HT-29 (cell line): ENCODE data around the gene GAL. TPM values are rescaled to one million over a fixed set of nuclear protein-coding genes. Genes with fewer than 3 reads are reported as not detected.
"Not testable (repeated sequence)": the region's sequence is repeated elsewhere in the genome, so short reads cannot be mapped to it uniquely, and the experiment has no call there.

Experiments
- DNase-seq: peaks from one replicate; pipeline ENCODE4 v3.0.0-alpha.2; 2015; ENCODE audit warnings: low spot score
- total RNA-seq: library from RNA; depleted of rRNA; stranded (reverse); fragments of >200 nt; shearing (Covaris generic); gene quantifications from 2 replicates; pipeline ENCODE4 v1.2.3, GENCODE V29; 2014; rRNA removed

The GAL gene, protein sequence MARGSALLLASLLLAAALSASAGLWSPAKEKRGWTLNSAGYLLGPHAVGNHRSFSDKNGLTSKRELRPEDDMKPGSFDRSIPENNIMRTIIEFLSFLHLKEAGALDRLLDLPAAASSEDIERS
- total RNA-seq, result not detected in 2 replicates

DNA sequence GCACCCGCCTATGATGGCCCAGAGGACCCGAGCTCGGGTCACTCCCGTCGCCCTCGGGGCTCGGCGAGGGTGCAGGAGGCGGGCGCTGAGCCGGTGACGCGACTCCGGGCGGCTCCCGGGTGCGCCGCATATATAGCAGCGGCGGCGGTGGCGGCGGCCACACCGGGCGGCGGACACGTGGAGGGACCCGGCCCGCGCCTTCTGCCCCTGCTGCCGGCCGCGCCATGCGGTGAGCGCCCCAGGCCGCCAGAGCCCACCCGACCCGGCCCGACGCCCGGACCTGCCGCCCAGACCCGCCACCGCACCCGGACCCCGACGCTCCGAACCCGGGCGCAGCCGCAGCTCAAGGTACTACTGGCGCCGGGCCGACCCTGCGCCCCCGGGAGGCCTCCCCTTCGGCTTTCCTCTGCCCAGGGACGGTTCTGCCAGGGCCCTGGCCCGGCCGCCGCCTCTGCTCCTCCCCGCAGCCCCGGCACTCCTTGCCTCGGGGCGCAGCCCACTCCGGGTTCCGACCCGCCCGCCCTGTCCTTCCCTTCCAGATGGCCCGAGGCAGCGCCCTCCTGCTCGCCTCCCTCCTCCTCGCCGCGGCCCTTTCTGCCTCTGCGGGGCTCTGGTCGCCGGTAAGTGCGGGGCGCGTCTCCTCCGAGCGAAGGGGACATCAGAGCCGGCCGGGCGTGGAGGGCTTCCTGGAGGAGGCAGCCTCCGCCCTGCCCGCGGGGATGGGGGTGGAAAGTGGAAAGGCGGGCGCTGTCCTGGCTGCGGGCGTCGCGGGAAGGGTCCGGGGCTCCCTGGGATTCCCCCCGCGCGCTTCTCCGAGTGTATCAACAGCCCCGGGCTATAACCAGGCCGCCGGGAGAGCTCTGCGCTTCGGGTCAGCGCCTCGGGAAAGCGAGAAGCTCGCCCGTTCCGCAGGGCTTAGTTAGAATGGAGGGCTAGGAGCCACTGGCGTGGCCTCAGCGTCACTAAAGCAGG is at the start of gene GAL:
Gene GAL, plus strand, starts transcription at position 160 of the 972 bp plus-strand sequence. Its CDS starts 380 bp downstream, at position 540.
- no peak for DNase-seq

DNA sequence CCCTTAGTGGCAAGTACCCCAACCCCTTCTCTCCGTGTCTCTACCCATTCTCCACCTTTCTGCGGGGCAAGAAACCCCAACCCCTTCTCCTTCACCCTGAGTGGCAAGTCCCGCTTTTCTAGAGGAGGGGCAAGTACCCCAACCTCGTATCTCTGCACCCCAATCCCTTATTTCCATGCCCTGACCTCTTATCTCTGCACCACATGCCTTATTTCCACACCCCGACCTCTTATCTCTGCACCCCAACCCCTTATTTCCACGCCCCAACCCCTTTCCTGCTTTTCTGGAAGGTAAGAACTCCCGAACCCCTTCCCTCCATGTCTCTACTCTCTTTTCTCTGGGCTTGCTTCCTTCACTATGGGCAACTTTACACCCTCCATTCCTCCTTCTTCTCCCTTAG is 49.7 kb upstream of the GAL start:
- not testable (repeated sequence) for DNase-seq

DNA sequence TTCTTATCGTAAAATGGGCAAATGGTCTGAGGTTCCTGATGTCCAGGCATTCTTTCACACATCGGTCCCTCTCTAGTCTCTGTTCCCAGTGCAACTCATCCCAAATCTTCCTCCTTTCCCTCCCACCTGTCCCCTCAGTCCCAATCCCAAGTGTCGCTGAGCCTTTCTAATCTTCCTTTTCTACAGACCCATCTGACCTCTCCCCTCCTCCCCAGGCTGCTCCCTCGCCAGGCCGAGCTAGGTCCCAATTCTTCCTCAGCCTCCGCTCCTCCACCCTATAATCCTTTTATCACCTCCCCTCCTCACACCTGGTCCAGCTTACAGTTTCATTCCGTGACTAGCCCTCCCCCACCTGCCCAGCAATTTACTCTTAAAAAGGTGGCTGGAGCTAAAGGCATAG is 49.2 kb upstream of the GAL start:
- not testable (repeated sequence) for DNase-seq

DNA sequence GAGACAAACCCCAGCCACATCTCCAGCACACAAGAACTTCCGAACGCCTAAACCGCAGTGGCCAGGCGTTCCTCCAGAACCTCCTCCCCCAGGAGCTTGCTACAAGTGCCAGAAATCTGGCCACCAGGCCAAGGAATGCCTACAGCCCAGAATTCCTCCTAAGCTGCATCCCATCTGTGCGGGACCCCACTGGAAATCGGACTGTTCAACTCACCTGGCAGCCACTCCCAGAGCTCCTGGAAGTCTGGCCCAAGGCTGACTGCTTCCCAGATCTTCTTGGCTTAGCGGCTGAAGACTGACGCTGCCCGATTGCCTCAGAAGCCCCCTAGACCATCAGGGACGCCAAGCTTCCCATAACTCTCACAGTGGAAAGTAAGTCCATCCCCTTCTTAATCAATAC is 48.5 kb upstream of the GAL start:
- DNase-seq, result not testable (repeated sequence)

DNA sequence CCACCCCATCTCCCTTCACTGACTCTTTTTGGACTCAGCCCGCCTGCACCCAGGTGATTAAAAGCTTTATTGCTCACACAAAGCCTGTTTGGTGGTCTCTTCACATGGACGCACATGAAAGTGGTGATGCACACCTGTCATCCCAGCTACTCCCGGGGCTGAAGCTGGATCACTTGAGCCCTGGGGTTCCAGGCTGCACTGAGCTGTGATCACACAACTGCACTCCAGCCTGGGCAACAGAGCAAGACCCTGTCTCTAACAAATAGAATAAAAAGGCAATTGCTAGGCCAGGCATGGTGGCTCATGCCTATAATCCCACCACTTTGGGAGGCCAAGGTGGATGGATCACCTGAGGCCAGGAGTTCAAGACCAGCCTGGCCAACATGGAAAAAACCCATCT is 45.0 kb upstream of the GAL start:
- DNase-seq, result not testable (repeated sequence)

DNA sequence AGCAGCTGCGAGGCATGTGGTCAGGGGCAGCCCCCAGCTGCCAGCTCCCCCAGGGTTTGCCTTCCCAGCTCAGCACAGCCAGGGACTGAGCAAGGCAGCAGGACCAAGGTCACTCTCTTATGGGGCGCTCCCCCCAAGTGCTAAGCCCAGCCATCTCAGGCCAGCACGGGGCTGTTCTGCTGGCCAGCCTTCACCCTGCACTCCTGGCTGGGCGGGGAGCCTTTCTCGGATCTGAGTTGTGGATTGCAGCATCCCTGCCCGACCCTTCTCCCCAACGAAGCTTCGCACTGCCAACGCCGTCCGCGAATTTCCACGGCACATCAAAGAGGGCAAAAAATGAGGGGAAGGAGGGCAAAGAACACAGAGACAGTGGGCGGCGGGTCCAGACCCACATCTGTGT is 42.5 kb upstream of the GAL start:
- DNase-seq, result no peak

DNA sequence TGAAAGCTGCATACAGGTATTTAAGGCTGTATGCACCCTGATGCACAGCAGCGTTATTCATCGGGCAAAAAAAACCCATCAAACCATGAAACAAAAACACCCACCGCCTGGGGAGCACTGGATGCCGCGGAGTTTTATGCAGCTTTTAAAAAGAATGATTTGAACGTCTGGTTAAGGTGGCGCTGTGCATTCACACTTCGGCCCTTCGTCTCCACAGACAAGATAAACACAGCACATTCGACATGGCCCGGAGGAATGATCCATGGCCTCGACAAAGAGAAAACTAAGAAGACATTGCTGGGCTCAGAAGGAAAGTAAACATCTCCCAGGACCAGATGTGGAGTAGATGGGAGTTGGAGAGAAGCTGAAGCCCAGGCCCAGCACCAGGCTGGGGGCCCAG is 40.8 kb upstream of the GAL start:
- DNase-seq, result no peak

DNA sequence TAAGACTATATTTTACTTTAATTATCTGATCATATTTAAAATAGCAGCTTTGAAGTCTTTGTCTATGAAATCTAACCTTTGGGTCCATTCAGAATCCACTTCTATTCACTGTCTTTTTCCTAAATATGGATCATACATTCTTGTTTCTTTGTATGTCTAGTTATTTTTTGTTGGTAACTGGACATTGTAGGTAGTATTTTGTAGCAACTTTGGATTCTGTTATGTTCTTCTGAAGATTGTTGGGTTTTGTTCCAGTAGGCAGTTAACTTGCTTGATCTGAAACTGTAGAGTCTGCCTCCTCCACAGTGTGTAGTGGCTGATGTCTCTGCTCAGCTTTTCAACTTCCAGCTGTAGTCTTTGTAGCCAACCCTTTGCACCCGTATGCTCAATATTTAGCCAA is 37.5 kb upstream of the GAL start:
- no peak for DNase-seq

DNA sequence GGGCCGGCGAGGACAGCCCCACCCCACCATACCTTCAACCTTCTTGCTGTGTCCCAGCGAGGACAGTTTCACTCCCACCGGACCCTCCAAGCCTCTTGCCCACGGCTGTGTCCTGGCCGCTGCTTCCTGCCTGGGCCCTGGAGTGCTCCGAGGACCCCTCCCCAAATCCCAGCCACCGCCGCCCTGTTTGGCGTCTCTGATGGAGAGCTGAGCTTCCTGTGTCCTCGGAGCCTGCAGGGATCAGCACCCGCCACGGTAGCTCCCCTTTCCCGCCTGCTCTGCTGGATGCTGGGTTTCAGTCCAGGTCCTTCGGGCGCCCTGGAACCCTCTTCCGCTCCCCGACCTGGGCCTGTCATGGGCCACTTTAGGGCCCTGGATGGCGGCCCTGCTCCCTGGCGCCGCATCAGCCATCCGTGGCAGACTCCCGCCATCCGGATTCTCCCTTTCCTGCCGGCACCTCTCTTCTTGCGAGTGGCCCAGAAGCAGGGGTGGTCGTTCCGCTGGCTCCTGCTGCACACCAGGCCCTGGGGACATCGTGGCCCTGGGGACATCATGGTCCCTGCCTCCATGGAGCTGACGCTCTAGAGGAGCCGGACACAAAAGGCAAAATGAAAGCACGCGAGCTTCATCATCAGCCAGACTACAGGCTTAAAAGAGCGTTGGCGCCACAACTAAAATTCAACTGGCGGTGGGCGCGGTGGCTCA is 34.3 kb upstream of the GAL start:
- DNase-seq, result no peak

DNA sequence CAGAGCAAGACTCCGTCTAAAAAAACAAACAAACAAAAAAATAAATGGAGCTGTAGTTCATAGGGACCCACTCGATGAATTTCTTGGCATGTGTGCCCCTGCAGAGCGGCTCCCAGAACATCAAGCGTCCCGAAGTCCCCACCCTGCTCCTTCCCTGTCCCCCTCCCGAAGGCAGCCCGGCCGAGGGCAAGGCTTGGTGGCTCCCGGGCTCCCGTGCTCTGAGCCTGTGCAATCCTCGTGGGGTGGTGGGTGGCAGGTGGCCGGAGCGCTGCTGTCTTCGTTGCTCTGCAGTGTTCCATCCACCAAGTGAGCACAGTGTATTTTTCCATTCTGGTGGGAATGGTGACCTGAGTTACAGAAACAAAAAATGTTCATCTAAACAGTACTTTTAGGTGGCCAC is 33.5 kb upstream of the GAL start:
- no peak for DNase-seq

DNA sequence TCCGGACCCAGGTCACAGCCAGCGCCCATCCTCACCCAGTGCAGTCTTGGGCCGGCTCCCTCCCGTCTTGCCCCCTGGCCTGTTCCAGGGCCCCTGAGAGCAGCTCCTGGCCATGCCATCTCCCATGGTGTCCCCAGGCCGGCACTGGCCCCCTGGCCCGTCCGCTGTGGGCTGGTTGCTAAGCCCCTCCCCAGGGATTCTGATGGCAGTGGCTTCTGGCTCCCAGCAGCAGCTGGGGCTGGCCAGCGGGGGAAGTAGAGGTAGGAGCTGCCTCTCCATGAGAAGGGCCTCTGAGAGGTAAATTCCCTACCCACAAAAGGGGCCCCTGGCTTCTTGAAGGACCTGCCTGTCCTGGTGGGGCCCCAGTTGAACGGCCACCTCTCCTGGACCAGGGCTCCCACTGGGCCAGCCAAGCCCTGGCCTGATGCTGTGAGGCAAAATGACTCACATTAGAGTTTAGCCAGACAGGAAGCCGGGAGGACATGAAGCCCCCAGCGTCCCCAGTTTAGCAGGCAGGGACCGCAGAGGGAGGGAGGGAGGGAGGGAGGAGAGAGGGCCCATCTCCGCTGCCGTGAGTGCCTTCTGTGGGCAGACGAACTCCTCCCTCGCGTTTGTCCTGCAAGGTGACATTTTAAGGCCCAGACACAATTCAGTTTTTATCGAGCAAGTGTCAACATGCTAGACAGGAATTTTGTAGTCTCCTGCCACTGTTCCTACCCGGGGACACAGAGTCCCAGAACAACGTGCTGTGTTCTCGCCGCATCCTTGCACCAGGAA is 32.9 kb upstream of the GAL start:
- DNase-seq, result no peak

DNA sequence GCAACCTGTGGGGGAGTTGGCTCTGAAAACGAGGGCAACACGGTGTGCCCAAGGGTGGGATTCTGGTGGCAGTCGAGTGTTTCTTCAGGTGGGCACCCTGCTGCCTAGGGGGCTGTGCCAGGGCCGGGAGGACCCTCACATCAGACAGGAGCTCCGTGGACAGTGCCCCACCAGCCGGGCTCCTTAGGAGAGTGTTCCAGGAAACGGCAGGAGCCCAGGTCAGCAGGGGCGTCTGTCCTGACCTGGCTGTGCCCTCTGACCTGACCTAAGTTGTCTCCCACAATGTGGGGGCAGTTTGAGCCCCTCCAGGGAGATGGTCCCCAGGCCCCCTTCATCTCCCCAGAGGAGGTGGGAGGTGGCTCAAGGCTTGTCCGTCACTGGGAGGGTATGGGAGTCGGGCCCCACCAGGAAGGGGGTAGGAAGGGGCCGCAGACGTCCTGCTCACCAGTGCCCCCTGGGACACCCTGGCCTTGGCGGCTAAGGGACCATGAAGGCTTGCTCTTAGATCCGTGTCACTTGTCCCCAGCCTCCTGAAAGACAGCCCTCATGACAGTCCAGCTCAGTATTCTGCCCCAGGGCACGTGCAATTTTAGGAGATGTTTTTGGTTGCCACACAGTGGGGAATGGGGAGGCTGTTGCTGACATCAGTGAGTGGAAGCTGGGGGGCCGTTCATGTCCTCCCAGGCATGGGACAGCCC is 32.2 kb upstream of the GAL start:
- DNase-seq, result no peak

DNA sequence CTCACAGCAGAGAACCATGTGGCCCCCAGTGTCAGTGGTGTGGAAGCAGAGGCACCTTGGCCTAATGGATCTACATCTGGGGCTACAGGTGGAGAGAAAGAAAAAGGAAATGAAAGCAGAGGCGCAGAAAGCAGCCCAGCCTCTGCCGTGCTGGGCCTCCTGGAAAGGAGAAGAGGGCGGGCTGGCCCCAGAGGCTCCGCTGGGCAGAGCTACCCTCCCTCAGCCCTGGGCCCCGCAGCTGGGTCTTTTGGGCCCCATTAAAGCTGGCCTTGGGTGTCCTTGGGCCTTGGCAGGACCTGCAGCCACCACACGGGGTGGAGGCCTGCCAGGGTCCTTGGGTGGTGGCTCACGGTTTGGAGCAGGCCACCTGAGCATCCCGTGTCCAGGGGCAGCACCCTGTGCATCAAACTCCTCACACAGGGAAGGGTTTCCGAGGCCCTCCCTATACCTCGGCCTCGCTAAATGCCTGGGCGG is 31.6 kb upstream of the GAL start:
- no peak for DNase-seq

DNA sequence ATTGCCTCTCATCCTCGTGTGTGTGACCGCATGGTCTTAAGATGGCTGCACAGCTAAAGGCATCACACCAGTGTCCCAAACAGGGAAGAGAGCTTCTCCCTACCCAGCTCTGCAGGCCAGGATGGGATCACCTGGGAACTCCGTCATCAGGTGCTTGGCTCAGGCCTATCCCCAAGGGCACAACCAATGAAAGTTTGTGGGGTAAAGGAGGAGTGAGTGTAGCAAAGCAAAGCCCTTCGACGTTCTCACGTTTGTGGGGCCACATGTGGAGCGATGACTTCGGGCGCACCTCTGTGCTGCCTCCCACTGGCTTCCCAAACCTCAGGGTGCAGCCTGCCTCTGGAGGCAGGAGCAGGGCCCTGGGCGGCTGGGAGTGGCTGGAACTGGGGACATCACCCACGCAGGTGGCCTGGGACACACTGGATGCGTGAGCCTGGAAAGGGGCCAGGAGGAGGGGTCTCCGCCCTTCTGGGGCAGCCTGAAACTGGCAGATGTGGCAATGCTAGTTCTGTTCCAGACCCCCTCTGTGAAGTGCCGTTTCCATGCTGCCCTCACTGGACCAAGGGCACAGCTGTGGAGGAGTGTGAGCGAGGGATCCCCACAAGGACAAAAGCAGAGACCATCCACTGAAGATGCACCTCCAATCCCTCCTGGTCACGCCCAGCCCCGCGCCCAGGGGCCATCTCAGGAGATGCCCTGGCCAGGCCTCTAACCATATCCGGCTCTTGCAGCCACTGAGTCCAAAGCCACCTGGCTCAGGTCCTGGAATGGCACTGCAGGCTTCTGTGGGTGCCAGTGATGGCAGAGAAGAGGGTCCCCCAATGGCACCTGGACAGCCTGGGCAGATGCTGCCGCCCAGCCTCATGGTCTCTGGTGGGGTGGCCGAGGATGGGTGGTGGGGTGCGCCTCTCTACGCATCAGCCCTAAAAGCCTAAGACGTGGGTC is 30.6 kb upstream of the GAL start:
- DNase-seq, result no peak

DNA sequence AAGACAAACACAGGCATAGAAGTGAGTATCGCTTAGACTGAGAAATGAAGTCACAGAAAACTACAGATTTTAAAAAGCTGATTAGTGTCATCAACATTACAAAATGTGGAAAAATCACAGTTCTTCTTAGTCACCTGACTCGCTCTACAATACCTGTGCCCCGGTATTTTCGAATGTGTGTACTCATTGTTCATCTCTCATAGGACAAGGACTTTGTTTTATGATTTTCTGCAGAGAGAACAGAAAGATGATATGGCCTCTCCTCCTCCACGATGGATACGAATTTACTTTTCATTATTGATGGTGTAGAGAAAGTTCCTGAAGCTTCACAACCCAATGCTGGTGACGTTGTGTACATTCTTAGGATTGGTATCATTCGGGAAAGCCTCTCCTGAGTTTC is 29.4 kb upstream of the GAL start:
- DNase-seq, result no peak

DNA sequence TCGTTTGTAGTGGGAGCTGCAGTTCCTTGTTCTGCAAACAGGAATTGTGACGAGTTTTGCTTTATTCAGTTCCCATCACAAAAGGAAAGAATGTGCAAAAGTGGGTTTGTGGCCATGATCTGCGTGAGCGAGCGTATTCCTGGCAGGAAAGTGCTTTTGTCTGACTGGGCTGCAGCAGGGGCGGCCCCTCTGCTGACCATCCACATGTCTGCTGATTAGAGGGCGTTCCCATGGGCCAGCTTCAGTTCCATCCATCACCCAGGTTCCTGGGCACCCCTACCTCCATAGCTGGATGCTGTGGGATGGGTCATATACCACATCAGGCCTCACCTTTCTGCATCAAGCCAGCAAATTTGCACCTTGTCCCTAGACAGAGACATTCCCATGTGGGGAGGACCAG is 28.9 kb upstream of the GAL start:
- no peak for DNase-seq

DNA sequence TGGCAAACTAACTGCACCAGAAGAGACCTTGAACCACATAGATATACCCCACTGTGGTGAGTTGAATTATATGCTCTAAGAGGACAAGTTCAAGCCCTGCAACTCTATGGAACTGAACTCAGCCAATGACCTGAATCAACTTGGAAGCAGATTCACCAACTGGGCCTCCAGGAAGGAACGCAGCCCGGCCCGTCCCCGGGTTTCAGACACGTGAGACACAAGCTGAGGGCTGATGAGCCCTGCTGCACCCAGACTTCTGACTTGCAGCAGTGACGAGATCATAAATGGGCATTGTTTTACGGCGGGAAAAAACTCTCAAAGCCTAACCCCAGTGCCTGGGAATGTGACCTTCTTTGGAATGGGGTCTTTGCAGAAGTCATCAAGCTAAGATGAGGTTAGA is 28.5 kb upstream of the GAL start:
- no peak for DNase-seq

DNA sequence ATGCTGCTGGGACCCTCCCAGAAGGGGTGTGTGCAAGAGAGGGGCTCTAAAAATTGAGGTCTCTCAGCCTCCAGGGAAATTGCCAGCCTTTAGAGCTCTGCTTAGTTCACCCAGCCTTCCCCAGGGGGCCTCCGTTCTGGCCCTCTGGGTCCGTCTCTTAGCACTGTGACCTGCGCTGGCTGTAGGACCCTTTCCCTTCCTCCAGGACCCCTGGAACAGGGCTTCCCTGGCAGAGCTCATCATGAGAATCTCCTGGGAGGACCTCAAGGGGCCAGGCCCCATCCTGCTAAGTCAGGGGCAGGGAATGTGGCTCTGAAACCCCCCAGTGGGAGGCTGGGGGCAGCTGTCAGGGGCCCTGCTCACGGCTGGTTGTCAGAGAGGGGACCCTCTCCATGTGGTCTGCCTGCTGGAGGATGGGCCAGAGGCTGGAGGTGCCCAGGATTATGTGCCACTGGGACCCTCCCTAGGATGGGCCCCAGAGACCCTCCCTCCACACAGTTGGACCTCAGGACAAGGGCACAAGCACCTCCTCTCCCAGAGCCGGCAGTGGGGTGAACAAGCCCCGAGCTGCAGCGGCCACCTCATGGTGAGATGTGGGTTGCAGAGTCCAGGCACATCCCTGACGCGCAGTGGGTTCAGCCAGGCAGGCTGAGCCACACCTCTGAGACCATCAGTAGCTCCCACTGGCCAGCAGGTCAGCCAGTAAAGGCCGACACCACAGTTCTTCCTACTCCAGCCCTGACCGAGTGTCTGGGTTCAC is 27.1 kb upstream of the GAL start:
- no peak for DNase-seq

DNA sequence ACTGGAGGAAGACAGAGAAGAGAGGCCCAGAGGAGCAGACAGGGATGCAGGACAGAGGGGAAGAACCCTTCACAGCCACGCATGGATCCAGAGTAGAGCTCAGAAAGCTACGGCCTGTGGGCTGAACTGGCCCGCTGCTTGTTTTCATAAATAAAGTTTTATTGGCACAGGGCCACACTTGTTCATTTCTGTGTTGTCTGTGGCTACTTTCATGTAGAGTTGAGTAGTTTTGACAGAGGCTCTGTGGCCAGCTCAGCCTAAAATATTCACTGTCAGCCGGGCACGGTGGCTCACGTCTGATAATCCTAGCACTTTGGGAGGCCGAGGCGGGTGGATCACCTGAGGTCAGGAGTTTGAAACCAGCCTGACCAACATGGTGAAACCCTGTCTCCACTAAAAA is 26.2 kb upstream of the GAL start:
- no peak for DNase-seq
